ENCODE results near the gene IL22RA1.

DNA sequence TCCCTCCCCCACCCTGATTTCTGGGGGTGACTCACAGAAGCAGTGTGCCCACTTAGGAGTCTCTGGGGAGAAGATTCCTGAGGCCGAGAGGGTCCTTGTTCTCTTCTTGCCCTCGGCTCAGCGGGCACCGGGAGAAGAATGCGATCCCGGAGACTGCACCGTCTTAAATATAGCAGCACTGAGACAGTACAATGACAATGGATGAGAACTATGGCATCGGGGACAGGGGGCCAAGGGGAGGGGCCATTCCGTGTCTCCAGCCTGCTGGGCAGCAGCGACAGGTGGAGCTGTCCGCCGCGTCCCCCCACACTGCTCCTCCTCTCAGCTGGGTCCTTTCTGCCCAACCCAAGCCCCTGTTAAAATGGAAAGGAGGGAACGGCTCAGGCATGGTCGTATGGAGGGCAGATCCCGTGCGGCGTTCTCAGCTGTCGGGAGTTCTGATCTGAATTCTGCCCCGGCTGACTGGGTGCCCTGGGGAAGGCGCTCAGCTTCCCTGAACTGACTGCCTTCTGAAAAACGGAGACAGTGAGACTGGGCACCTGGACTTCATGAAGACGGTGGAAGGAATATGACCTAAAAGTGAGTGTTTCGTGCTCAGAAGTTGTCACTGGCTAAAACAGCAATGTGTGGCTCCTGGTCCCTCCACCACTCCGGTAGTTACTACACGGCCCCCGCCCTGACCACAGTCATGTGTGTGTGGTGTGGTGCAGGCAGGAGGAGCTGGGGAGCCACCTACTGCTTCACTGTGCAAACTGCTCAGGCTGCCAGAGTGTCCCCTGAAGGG, 30.8 kb downstream of the IL22RA1 start, which contains the start of gene MYOM3:
- TF ChIP-seq CTCF (IDR thresholded peaks at IDR 0.05): peak; percentile 45
- TF ChIP-seq EZH2 (IDR thresholded peaks at IDR 0.05): no peak
